ENCODE results near the gene COL4A2.
A peak's percentile ranks its signal among the peaks of the same experiment; 100 is the strongest.

COL4A2 gene

DNA sequence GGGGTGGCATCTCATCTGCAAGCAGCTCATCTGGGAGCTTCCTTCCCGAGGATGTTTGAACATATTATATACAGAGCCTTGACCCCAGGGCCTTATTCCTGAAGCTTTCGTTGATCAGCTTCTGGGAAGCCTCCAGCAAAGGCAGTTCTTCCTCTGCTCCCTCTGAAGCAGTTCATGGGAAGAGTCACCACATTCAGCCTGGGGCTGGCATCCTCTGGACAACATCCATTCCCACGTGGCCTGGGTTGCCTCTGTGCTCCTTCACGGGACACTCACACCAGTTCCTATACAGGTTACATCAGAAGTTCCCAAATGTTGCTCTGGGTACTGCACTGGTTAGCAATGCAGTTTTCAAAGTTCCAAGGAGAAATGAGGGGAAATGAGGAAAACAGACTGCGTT is 29.6 kb downstream of the COL4A2 start:
- DNase-seq (ENCODE audit: extremely low read depth in 1 of 2, low read depth in 1 of 2) = no peak

DNA sequence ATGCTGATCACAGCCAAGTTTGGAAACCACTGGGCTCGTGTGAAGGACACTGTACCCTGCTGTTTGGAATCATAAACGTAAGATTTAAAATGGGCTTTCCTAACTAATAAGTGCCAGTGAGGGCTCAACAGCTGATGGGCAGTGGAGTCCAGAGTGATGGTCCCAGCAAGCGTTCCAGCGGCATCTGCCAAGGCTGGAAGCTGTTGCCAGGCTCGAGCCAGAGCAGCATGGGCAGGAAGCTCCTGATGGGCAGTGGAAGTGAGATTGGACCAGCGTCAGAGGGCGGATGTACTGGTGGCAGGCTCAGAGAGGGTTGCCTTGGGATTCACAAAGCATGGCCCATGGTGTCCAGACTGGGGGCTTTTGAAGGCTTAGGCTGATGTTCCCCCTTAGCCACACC is 30.2 kb downstream of the COL4A2 start:
- no peak for DNase-seq (ENCODE audit: extremely low read depth in 1 of 2, low read depth in 1 of 2)

DNA sequence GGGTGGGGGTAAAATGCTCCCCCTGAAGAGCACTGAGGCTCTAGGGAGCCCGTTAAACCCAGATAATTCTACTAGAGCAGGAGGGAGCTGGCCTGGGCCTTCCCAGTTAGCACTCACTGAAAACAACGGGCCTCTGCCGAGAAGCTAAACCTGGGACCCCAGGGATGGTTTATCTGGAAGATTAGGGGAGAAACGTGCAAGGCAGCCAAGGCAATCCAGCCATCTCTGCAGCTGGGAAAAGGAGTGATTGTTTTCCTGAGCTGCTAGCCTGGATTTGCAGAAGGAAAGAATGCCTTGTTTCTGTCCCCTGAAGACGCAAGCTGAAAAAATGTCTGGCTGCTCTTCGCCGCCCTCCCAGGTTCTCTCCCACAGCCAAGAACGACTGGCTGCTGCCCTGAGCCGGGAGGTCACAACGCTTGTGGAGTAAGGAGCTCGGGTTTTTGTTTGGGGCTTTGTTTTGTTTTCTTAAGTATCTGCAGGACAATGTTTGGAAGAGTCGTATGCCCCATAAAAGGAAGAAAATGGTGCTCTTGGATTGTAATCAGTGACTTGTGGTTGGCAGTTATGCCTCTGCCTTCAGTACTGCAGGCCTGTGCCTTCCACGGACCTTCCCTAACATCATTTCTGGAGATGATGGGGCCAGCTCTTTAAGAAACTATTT is 31.5 kb downstream of the COL4A2 start:
- DNase-seq (ENCODE audit: extremely low read depth in 1 of 2, low read depth in 1 of 2) = no peak

DNA sequence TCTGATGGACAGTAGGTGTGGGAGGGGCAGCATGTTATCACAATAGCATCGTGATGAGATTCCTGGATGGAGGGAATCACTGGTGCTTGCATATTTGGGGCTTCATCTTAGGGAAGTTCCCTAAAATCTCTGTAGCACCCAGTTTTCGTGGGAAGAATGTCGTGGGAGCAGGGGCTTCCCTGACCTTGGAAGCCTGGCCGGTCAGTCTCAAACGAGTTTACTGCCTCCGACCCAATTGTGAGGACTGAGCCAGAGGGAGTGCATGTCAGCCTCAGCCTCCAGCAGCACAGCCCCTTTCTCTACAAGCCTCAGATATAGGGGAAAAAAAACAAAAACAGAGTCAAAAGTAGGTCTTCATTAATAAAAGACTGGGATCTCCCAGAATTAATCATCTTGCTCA is 32.2 kb downstream of the COL4A2 start:
- DNase-seq (ENCODE audit: extremely low read depth in 1 of 2, low read depth in 1 of 2) = no peak

DNA sequence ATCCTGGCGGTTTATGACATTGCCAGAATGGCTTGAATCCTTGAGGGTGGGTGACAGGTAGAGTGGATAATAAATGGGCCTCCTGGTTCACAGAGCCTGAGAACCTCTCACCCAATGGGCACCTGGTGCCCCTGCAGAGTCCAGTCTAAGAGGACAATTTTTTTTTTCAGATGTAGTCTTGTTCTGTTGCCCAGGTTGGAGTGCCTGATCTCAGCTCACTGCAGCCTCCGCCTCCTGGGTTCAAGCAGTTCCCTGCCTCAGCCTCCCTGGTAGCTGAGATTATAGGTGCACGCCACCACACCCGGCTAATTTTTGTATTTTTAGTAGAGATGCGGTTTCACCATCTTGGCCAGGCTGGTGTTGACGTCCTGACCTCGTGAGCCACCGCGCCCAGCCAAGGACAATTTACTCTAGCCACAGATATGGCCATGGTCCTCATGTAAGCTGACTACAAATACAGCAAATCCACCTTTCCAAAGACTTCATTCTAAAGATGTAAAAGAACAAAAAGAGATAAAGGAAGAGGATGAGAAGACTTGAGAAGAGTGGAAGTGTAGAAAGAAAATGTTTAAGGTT is 33.0 kb downstream of the COL4A2 start:
- no peak for DNase-seq (ENCODE audit: extremely low read depth in 1 of 2, low read depth in 1 of 2)

DNA sequence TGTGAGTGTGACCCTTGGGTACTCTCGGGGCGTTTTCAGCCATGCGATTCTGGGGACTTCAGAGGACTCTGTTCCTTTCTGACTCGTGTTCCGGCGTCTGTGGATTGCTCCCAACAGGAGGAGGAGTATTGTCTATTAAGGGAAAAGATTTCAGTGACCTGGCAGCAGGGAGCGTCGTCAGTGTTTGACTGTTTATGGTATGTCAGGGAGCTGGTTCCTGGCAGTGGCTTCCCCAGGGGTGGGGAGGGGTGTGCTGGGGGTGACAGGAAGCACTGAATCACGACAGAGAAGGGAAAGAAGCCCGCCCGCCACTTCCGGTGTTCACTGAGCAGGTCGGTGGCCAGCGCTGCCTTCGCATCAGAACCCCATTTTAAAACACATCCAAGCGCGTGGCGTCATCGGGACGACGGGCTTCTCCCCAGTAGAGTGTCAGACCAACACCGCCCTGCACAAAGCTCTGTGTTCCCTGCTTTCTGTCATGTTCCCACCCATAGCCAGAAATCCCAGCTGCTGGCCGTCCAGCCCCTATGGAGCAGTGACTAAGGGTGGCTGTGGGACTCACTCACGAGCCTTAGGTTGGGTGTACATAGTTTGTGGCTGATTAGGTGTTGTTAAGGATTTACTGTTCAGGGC is 33.8 kb downstream of the COL4A2 start:
- DNase-seq (ENCODE audit: extremely low read depth in 1 of 2, low read depth in 1 of 2) = peak; percentile 26 to 59

DNA sequence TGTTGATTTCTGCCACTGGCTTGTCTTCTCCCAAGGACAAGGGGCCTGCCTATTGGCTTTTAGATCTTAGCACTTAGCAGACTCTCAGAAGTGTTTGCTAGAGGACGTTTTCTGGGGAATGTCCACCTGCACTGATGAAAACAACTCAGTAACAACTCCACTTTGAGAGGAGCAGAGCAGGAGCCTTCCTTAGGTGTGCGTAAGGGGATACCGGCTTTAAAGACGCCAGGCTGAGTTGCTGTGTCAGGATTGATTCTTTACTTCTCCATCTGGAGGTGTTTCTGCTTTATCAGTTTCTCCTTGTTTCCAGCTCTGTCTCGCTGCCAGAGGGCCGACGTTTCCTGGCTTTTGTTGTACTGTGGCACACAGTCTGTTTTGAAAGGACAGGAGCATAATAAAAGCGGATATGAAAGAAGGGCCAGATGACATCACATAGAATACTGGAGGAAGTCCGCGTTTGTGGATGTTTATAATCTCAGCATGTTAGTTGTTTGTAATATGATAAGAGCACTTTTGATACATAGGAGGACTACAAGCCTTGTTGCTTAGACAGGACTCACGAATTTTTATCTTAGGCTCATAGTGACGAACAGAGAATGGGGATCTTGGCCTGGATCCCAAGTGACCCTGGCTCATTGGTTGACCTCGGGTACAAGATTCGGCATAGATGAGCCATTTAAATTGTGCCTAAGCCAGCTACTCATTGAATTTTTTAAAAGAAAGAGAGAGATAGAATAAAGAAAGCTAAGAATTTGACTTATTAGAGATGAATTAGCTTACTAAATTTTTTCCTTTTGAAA is 34.6 kb downstream of the COL4A2 start:
- DNase-seq (ENCODE audit: extremely low read depth in 1 of 2, low read depth in 1 of 2) = no peak

DNA sequence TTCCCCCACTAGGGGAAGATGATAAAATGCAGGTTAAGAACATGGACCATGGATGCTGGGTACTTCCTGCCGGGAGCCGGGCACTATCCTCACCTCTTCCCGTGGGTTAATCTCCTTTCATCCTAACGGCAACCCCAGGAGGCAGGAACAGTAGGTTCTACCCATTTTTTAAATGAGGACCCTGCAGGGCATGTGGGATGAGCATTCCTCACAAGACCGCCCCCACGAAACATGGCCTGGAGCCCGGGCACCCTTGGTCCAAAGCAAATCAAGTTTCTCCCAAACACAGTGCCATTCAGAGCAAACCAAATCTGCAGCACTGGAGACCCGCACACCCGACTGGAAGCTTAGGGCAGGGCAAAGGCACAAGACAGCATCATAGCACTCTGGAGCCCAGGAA is 35.4 kb downstream of the COL4A2 start:
- no peak for DNase-seq (ENCODE audit: extremely low read depth in 1 of 2, low read depth in 1 of 2)

DNA sequence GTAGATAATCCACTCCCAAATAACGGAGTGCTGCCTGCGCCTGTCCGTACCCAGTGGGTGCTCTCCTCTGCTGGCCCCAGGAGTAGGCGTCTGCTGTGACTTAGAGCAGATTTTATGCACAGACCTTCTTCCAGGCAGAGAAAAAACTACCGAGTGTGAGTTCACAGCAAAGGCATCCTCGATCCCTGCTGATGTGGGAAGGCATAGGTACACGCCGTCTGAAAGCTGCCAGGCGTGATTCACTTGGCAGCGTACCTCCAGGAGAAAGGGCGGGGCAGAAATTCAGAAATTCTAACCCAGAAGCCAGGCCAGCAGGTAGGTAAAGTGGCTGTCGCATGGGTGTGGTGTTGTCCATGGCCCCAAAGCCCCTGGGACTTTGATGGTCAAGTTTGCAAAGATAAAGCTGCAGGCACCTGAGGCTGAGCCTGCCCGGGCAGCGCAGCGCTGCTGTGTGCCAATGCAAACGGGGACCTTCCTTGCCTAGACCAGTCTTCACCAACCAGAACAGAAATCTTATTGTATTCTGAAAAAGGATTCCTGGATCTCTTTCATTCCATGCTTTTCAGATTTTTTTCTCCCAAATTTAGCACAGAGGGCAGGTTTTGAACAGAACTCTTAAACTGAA is 36.3 kb downstream of the COL4A2 start:
- no peak for DNase-seq (ENCODE audit: extremely low read depth in 1 of 2, low read depth in 1 of 2)

DNA sequence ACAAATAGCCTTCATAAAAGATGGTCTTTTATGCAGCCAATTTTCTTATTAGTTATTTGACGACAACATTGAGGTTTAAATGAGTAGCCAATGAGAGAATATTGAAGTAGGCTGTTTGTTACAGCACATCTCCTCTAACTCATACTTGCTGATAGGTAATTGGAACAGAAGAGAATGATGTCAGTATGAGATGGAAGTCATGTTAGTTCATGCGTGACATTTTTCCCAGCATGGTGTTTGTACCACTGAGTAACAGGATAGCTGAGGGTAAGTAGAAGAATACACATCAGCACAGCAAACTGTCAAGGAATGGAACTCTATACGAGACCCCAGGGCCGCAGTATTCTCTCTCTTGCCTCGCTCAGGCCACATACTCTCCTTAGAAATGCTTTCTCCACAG is 37.2 kb downstream of the COL4A2 start:
- no peak for DNase-seq (ENCODE audit: extremely low read depth in 1 of 2, low read depth in 1 of 2)

DNA sequence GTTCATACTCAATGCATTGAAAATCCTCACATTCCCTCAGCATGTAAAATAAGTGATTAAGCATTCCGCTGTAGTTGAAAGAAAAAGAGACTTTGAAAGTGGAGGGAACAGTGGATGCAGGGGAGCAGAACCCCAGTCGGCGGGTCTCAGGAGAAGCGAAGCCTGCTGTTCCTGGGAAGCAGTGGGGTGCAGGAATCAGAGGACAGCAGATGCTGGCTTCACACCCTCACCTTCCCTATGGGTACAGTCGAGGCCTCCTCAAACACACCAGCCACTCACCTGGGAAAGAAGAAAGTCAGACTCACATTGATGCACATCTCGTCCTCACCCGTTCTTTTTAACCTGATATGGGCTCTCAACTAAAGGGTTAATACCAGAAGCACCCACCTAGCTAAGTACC is 38.2 kb downstream of the COL4A2 start:
- DNase-seq (ENCODE audit: extremely low read depth in 1 of 2, low read depth in 1 of 2) = no peak

DNA sequence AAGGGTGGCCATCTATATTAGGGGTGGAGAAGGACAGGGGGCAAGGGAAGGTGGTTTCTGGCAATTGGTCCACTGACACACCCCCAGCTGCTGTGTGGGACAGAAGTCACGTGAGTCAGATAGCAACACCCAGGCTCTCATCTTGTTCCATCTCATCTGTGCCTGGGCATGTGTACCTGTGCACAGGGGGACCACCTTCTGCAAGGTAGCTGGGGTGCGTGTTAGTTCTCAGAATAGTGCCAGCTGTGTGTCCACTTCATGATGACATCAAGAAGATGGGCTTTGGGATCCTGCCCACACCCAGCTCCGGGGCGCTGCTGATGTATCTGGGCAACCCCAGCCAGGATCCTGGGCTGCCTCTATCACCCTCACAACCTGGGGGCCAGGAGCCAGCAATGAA is 38.6 kb downstream of the COL4A2 start:
- no peak for DNase-seq (ENCODE audit: extremely low read depth in 1 of 2, low read depth in 1 of 2)

DNA sequence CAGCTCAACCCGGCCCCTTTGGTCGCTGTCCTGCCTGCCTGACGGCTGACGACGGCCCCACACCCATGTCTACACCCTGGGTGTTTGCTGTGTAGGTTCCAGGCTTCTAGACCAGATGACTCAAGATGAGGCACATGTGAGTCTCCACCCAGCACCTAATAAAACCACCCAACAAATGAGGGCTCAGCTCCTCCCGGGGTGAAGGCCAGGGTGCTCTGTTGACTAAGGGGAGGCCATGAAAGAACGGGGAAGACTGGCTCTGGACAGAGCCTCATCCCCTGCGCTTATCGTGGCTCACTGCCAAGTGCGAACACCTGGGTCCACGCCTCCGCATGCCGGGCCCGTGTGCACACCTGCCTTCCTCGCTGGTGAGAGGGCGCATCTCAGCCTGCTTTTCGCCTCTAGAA is 39.6 kb downstream of the COL4A2 start:
- DNase-seq (ENCODE audit: extremely low read depth in 1 of 2, low read depth in 1 of 2) = no peak

DNA sequence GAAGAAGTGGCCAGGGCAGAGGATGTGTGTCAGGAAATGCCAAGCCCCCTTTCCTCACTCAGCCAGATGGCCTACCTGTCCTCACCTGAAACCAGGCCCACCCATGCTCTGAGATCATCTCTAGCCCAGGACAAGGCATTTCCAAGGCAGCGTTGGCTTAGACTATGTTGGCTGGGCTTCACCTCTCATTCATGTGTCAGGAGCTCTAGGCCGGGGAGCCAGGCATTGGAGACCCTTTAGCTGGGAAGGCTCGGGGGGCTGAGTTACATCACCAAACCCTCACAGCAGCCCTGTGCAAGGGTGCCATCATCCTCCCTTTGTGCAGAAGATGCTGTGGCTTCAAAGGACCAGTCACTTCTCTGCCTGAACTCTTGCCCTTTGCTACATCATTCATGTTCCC is 40.0 kb downstream of the COL4A2 start:
- no peak for DNase-seq (ENCODE audit: extremely low read depth in 1 of 2, low read depth in 1 of 2)

DNA sequence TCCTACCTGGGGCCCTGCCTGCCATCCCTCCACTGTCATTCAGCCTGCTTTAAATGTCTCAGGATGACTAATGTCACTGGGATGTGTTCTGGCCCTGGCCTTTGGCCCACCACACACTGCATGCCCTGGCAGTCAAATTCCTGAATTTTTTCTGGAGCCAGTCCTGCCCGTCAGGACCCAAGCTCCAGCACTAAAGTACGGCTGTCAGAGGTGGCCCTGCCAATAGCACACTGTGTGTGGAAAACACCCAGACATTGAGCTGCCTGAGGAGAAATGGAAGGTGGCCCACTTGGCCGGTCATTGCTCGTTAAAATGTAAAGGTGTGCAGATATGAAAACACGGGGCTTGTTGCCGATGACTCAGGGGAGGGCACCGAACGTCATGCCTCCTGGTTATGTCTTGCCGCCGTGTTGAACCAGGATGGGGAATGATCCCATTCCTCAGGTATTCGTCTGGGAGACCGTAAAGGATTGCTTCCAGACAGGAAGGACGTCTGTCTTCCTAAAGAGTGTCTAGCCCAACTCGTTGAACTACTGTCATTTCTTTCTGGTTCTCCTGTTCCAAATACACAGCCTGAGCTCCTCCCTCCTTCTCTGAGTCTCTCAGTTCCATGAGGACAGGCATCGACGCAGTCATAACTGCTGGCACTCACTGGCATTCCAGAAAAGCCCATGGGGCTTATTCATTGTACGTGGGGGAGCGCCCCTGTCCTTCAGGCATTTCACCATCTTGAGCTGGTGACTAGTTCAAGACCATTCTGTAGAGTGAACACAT is 40.6 kb downstream of the COL4A2 start:
- no peak for DNase-seq (ENCODE audit: extremely low read depth in 1 of 2, low read depth in 1 of 2)

DNA sequence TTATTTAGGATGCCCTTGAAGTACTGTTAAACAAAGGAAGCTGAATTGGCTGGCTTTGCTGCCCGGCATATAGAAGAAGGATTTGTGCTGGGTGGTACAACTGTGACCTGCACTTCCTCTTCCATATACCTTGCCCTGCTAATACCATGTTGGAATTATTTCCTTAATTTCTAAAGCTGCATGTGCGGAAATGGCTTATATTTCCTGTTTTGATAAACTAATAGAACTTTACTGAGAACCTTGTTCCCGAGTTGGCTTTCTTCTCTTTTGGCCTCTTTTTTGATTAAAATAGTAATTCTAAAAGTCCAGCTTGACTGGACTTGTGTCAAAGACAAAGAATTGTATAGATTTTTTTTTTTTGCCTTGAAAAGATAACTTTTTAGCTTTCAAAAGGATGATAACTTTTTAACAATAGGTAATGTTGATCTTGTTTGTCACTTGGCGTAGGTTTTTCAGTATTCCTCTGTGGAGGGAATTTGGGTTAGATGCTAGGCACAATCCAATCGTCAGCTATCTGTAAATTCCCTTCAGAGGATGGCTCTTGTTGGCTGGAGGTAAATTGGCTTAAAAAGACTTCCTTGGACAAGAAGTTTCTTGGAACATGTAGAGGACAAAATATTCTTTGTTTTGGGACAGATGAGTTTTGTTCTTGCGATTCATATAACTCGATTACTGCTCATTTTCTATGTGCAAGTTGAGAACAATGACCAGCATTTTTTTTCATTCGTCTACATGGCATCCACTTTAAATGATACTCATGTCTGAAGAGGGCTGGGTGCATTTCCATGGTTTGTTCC is 41.4 kb downstream of the COL4A2 start:
- DNase-seq (ENCODE audit: extremely low read depth in 1 of 2, low read depth in 1 of 2) = no peak

DNA sequence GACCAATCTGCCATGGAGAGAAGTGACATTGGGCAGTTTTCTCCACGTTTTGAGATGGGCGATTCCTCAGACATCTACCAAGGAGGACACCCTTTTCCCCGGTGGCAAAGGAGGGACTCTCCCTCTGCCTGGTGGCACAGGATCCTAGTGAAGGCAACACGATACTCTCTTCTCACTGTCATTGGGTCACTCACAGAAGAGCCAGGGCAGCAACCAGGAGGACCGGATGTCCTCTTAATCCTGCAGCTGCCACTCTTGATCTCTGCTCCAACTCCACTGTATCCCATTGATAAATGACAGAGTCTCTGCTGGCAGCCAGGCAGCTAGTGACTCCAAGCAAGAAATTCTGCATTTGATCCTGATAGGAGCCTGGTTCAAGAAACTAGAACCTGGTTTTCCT is 42.2 kb downstream of the COL4A2 start:
- no peak for DNase-seq (ENCODE audit: extremely low read depth in 1 of 2, low read depth in 1 of 2)

DNA sequence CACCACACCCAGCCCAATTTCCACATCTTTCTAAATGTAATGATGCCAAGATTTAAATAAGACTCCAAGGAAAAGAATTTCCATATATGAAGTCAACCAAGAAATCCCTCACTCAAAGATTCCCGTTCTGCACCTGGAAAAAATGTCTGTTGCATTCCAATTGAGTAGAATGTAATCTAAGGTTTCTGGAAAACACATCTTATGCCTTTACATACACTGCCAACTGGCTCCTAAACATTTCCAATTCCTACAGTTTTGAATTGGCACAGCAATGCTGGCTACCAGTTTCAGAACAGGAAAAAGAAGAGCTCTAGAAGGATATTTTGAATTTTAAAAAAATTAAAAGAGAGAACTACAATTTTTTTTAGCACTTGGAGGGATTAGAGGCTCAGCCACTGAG is 43.0 kb downstream of the COL4A2 start:
- no peak for DNase-seq (ENCODE audit: extremely low read depth in 1 of 2, low read depth in 1 of 2)

DNA sequence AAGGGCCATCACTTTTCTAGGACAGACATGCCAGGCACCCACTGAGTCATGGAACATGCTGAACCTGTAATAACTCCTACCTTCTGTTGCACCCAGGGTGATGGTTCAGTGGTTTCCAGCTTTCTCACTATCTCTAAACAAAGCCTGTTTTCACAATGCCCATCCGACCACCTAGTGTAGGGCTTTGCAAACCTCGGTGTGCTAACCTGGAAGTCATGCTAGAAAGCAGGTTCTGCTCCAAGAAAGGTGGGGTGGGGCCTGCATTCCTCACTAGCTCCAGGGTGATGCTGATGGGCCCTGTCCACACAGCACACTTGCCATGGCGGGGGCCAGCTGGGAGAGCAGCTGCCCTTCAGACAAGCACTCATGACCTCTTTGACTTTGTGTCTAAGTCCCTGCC is 43.4 kb downstream of the COL4A2 start:
- no peak for DNase-seq (ENCODE audit: extremely low read depth in 1 of 2, low read depth in 1 of 2)

Measured in stimulated activated CD8-positive, alpha-beta memory T cell treated with anti-CD3 and anti-CD28 coated beads, Interleukin-7, amount 100 ng/mL, for 48 hours (primary cell).